ENCODE results near the gene SLC1A3.

- no peak for TF ChIP-seq CTCF (IDR thresholded peaks at IDR 0.05)
- TF ChIP-seq POLR2AphosphoS5 (IDR thresholded peaks at IDR 0.05): no peak
Measured at GRCh38 chr5:36660397-36661049, 54.1 kb downstream of the SLC1A3 start.
